AG04450 (cell line): ENCODE data around the gene TFF1. TPM values are rescaled to one million over a fixed set of nuclear protein-coding genes. Genes with fewer than 3 reads are reported as not detected.

Source experiments
- CTCF ChIA-PET: fragments of 300-600, 350-600 bp; formaldehyde crosslinking; extraction: SDS; loops from one replicate; lab custom pipeline; 2022; ENCODE audit warnings: antibody characterized with exemption, inconsistent platforms; lab: Charles Lee
- POLR2A ChIA-PET: fragments of 350-600 bp; formaldehyde crosslinking; extraction: SDS; loops from one replicate; lab custom pipeline; 2021; ENCODE audit warnings: antibody characterized with exemption, inconsistent platforms; lab: Yijun Ruan, JAX
- DNase-seq: peaks from one replicate; pipeline ENCODE4 v3.0.0-alpha.2; 2011; ENCODE audit warnings: low read depth, low spot score
- H3K27ac ChIP-seq: one replicate; pipeline ENCODE4 v1.5.1; 2012; ENCODE audit warnings: low read depth, low read length, control low read depth
- H3K27me3 ChIP-seq: one replicate; pipeline ENCODE4 v1.6.0; 2012; ENCODE audit warnings: low read length; ENCODE audit not compliant: control insufficient read depth, insufficient read depth
- H3K4me3 ChIP-seq: 2 replicates; pipeline ENCODE4 v1.5.1; 2011; ENCODE audit warnings: mild to moderate bottlenecking, low read depth, low read length, control low read depth
- H3K9me3 ChIP-seq: 2 replicates; pipeline ENCODE4 v1.5.1; 2012; ENCODE audit warnings: low read length; ENCODE audit not compliant: control insufficient read depth, insufficient read depth
- polyA plus RNA-seq: library from polyadenylated mRNA; depleted of rRNA; stranded (reverse); fragments of >200 nt; gene quantifications from 2 replicates; pipeline ENCODE4 v1.2.3, GENCODE V29; 2011
- TF ChIP-seq, protein P1 (sequence below): IDR thresholded peaks from 2 replicates; pipeline ENCODE4 v1.5.1; 2011; ENCODE audit warnings: low read depth, low read length, control low read depth, inconsistent platforms

TFF1 gene
- polyA plus RNA-seq, 1 experiment, result not detected

DNA sequence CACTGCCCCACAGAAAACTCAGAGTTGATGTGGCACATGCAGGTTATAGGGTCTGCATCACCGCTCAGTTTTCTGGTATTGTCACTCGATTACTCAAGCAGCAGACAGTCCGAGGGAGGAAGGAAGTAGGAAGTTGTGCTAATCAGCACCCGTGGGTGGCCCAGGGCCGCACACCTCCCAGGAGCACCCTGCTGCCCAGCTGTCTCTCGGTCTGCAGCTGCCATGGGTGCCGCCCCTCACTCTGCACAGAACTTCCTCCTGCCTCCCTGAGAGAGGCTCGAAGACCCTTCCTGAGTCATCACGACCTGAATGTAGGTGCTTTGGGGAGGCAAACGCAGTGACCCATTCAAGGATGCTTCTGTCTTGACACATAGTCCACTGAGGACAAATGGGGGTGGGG is 47.0 kb downstream of the TFF1 start:
- ChIA-PET CTCF (interaction anchor here (1.5 kb wide), 1 partner anchor 9 kb away, joined by 3 read pairs; no protein-coding TSS in a partner anchor), POLR2A (no interaction called here)
- no peak for DNase-seq
- Histone ChIP-seq H3K27ac (no peak overlapping the region), H3K4me3 (no peak overlapping the region), H3K9me3 (no peaks in the 10 kb centered on the region; the same call in 1 of the 2 replicates), H3K27me3 (no peaks in the 10 kb centered on the region)
- TF ChIP-seq, protein P1, sequence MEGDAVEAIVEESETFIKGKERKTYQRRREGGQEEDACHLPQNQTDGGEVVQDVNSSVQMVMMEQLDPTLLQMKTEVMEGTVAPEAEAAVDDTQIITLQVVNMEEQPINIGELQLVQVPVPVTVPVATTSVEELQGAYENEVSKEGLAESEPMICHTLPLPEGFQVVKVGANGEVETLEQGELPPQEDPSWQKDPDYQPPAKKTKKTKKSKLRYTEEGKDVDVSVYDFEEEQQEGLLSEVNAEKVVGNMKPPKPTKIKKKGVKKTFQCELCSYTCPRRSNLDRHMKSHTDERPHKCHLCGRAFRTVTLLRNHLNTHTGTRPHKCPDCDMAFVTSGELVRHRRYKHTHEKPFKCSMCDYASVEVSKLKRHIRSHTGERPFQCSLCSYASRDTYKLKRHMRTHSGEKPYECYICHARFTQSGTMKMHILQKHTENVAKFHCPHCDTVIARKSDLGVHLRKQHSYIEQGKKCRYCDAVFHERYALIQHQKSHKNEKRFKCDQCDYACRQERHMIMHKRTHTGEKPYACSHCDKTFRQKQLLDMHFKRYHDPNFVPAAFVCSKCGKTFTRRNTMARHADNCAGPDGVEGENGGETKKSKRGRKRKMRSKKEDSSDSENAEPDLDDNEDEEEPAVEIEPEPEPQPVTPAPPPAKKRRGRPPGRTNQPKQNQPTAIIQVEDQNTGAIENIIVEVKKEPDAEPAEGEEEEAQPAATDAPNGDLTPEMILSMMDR, result no peak

DNA sequence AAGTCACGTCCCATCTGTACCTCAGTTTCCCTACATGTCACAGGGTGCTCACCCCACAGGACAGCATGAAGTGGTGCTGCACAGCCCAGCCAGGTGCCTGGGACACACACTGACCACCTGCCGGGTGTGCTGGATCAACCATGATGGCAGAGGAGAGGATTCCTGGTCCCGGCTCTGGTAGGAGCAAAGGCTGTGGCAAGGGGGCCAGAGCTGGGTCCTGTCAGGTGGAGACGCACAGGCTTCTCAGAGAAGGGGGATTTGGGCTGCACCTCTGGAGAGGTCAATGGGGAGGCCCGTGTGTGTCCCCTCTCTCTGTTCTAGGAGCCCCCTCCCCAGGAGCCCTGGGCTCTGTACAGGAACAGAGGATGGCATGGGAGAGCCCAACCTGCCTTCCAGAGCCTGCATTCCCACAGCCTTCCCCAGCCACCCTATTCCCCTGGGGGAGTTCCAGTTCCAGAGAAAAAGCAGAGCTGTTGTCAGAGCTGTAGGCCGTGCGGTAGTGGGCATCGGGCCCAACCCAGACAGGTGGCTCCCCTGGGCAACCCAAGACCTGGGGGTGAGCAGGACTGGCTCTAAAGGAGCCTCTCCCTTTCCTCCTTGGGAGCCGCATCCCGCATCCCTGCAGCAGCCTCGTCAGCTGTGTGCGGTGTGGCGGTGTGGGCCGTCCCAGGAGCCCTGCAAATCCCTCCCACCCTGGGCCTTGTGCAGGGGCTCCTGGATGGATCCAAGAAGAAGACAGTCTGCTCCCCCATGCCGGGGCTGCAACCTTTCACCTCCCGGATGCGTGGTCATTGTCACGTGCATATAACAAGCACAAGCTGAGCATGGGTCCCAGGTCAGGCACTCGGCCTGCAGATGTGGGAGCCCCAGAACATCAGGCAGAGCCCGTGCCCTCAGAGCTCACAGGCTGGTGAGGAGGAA is 48.2 kb downstream of the TFF1 start:
- Histone ChIP-seq H3K4me3 (no peak overlapping the region), H3K27ac (no peak overlapping the region), H3K27me3 (peaks cover 4% of the 10 kb centered on the region), H3K9me3 (no peaks in the 10 kb centered on the region; the same call in 1 of the 2 replicates)
- ChIA-PET CTCF (interaction anchor here (1.5 kb wide), 1 partner anchor 8 kb away, joined by 3 read pairs; no protein-coding TSS in a partner anchor), POLR2A (no interaction called here)
- no peak for DNase-seq
- TF ChIP-seq, protein P1, result no peak

DNA sequence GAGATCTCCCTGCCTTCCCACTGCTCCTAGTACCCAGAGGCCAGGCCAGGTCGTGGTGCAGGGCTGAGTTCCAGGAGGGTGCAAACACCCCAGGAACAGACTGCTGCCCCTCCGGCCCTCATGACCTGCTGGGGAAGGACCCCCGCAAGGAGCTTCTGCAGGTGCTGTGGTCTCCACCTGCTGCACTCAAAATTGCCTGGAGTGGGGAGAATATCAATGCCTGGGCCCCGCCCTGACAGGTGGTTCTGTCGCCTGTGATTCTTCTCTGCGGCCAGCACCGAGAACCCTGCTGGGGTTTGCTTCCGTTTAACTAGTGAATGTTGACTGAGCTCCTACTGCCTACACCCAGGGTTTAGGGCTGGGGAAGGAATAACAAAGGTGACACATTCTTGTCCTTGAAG is 49.0 kb downstream of the TFF1 start:
- no peak for DNase-seq
- ChIA-PET POLR2A (no interaction called here), CTCF (no interaction called here)
- TF ChIP-seq, protein P1, result no peak
- Histone ChIP-seq H3K4me3 (no peak overlapping the region), H3K9me3 (no peaks in the 10 kb centered on the region; the same call in 1 of the 2 replicates), H3K27ac (no peak overlapping the region), H3K27me3 (peaks cover 4% of the 10 kb centered on the region)

DNA sequence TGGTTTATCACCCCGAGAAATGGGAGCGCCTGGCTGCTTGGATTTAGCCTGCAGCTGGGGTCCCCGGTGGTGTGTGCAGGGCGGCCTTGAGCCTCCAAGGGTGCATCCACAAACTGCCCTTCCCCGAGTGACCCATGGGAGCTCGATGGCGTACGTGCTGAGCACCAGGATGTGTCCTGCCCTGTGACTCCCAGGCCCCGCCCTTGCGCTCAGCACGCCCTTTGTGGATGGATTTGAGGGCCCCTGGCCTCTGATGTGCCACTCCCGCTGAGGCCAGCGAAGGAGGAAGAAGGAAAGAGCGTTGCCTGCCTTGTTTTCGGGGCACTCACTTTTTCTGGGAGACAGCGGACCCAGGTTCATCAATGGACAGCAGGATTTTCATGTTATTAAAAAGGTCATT is 49.4 kb downstream of the TFF1 start:
- H3K27me3 ChIP-seq, result peaks cover 7% of the 10 kb centered on the region
- ChIA-PET POLR2A (no interaction called here), CTCF (no interaction called here)
- no peak overlapping the region for H3K27ac ChIP-seq
- no peak overlapping the region for H3K4me3 ChIP-seq
- no peaks in the 10 kb centered on the region; the same call in 1 of the 2 replicates for H3K9me3 ChIP-seq
- DNase-seq, result no peak
- TF ChIP-seq, protein P1, result no peak

DNA sequence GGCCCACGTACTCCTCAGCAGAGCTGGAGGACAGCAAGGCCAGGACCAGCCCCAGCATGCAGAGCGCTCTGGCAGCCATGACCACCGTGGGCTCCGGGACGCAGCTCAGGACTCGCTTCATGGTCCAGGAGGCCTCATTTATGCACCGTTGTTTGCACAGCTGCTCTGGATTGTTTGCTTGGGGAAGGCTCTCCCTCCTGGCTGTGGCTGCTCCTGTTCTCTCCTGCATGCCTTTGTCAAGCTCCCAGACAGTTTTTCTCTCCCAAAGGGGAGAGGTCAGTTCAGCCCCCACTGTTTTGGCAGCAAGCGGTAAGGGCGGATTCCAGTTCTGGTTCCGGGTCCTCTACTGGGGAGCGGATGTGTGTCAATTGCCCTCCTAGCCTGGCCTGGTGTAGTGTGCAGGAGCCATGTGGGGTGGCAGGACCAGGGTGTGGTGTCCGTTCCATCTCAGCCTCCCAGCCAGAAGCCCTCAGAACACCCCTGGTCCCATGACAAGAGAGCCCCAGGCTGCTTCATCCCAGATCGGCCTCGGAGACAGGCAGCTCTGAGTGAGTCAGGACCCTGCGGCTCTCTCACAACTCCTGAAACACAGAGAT is 50.9 kb downstream of the TFF1 start, which contains the start of gene TFF3:
Gene TFF3, minus strand, starts transcription at position 114 of the 596 bp plus-strand sequence. Its CDS starts 35 bp downstream, at position 79.
- H3K4me3 ChIP-seq, result no peak within 1 kb of the TSS
- H3K27me3 ChIP-seq, result peaks cover 14% of the 10 kb centered on the region
- TF ChIP-seq, protein P1, result no peak
- ChIA-PET CTCF (no interaction called here), POLR2A (no interaction called here)
- no peak for DNase-seq
- H3K9me3 ChIP-seq, result no peaks in the 10 kb centered on the region; the same call in 1 of the 2 replicates
- no peak within 1 kb of the TSS for H3K27ac ChIP-seq
